Mammary epithelial cell (primary cell): Measurements from ENCODE around the gene TUBA4A.

Experiments used
- EZH2 ChIP-seq: IDR thresholded peaks from 2 replicates; pipeline ENCODE4 v1.6.1; 2012; ENCODE audit warnings: low read length, inconsistent platforms, borderline replicate concordance
- TF ChIP-seq, protein P1 (sequence below), 2 donors: IDR thresholded peaks in 1 of 2; conservative IDR thresholded peaks in 1 of 2; 2 replicates each; pipeline ENCODE4 v1.5.1; 2011 to 2012; ENCODE audit warnings: inconsistent platforms in 2 of 2, low read length in 2 of 2, mild to moderate bottlenecking in 2 of 2, control low read depth in 1 of 2, low read depth in 1 of 2; ENCODE audit not compliant: insufficient read depth in 1 of 2; ENCODE audit errors: extremely low read depth in 1 of 2

GRCh38 chr2:219244789-219245147, 8.9 kb downstream of the TUBA4A start:
- TF ChIP-seq, protein P1, sequence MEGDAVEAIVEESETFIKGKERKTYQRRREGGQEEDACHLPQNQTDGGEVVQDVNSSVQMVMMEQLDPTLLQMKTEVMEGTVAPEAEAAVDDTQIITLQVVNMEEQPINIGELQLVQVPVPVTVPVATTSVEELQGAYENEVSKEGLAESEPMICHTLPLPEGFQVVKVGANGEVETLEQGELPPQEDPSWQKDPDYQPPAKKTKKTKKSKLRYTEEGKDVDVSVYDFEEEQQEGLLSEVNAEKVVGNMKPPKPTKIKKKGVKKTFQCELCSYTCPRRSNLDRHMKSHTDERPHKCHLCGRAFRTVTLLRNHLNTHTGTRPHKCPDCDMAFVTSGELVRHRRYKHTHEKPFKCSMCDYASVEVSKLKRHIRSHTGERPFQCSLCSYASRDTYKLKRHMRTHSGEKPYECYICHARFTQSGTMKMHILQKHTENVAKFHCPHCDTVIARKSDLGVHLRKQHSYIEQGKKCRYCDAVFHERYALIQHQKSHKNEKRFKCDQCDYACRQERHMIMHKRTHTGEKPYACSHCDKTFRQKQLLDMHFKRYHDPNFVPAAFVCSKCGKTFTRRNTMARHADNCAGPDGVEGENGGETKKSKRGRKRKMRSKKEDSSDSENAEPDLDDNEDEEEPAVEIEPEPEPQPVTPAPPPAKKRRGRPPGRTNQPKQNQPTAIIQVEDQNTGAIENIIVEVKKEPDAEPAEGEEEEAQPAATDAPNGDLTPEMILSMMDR (conservative IDR thresholded peaks at IDR 0.05 in 1 of 2, IDR thresholded peaks at IDR 0.05 in 1 of 2; ENCODE audit: extremely low read depth in 1 of 2, insufficient read depth in 1 of 2, low read depth in 1 of 2, low read length in 2 of 2), result no peak
- TF ChIP-seq EZH2, result no peak
